ENCODE results near the gene PLEKHG3. TPM values are rescaled to one million over a fixed set of nuclear protein-coding genes. Genes with fewer than 3 reads are reported as not detected.

PLEKHG3 gene
- total RNA-seq, 1 experiment from 2014 or later: 59.3 TPM

GRCh38 chr14:64738281-64738804 lies 34.1 kb downstream of the PLEKHG3 start:
- H3K9me3 ChIP-seq (ENCODE audit: insufficient read depth, low read depth): no peaks in the 10 kb centered on the region
- no peaks in the 10 kb centered on the region for H3K4me1 ChIP-seq (replicated peaks; ENCODE audit: insufficient read depth)
- no peaks in the 10 kb centered on the region for H3K9me2 ChIP-seq (ENCODE audit: insufficient read depth)
- intact Hi-C loops (cut with micrococcal nuclease; ENCODE audit: unreplicated experiment): no loop called here
- H3K4me3 ChIP-seq: no peak overlapping the region
- H3K79me2 ChIP-seq (ENCODE audit: low read depth): no peaks in the 10 kb centered on the region
- H3F3A ChIP-seq (ENCODE audit: insufficient read depth, low read depth): no peaks in the 10 kb centered on the region
- BruUV-seq (replicated peaks): no TSS peak
- no peak for DNase-seq
- H3K27me3 ChIP-seq (ENCODE audit: insufficient read depth, low read depth): no peaks in the 10 kb centered on the region
- TF ChIP-seq EZH2 (IDR thresholded peaks at IDR 0.05; ENCODE audit: low read depth): no peak
- TF ChIP-seq, protein P1, sequence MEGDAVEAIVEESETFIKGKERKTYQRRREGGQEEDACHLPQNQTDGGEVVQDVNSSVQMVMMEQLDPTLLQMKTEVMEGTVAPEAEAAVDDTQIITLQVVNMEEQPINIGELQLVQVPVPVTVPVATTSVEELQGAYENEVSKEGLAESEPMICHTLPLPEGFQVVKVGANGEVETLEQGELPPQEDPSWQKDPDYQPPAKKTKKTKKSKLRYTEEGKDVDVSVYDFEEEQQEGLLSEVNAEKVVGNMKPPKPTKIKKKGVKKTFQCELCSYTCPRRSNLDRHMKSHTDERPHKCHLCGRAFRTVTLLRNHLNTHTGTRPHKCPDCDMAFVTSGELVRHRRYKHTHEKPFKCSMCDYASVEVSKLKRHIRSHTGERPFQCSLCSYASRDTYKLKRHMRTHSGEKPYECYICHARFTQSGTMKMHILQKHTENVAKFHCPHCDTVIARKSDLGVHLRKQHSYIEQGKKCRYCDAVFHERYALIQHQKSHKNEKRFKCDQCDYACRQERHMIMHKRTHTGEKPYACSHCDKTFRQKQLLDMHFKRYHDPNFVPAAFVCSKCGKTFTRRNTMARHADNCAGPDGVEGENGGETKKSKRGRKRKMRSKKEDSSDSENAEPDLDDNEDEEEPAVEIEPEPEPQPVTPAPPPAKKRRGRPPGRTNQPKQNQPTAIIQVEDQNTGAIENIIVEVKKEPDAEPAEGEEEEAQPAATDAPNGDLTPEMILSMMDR (conservative IDR thresholded peaks at IDR 0.05): no peak
- ChIA-PET CTCF (no interaction called here), POLR2A (ENCODE audit: unreplicated experiment) (no interaction called here)
- H3K27ac ChIP-seq: no peak overlapping the region
- no peak overlapping the region for H3K4me2 ChIP-seq
- peaks cover 13% of the 10 kb centered on the region; the same call in 1 of the 2 replicates for H3K36me3 ChIP-seq (ENCODE audit: low read depth)
- 0 out of 2 replicates have a peak, but pooled peaks cover 2% of the 10 kb centered on the region for H4K20me1 ChIP-seq (ENCODE audit: insufficient read depth)
- no peak overlapping the region for H2AFZ ChIP-seq

DNA sequence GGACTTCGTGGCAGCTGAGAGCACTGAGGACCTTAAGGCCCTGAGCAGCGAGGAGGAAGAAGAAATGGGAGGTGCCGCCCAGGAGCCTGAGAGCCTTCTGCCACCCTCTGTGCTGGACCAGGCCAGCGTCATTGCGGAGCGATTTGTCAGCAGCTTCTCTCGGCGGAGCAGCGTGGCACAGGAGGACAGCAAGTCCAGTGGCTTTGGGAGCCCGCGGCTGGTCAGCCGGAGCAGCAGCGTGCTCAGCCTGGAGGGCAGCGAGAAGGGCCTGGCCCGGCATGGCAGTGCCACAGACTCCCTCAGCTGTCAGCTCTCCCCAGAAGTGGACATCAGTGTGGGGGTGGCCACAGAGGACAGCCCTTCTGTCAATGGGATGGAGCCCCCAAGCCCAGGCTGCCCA lies 37.0 kb downstream of the PLEKHG3 start:
- peaks cover 13% of the 10 kb centered on the region; the same call in 1 of the 2 replicates for H3K36me3 ChIP-seq (ENCODE audit: low read depth)
- BruUV-seq (replicated peaks): no TSS peak

DNA sequence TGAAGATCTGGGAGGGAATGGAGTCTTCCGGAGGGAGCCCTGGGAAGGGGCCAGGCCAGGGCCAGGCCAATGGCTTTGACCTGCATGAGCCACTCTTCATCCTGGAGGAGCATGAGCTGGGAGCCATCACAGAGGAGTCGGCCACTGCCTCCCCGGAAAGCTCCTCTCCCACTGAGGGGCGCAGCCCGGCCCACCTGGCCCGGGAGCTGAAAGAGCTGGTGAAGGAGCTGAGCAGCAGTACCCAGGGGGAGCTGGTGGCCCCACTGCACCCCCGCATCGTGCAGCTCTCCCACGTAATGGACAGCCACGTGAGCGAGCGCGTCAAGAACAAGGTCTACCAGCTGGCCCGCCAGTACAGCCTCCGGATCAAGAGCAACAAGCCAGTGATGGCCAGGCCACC lies 37.7 kb downstream of the PLEKHG3 start:
- no peaks in the 10 kb centered on the region for H3K9me3 ChIP-seq (ENCODE audit: insufficient read depth, low read depth)
- H4K20me1 ChIP-seq (ENCODE audit: insufficient read depth): no peaks in the 10 kb centered on the region
- ChIA-PET CTCF (interaction anchor here (0.6 kb wide), 2 partner anchors 17 to 199 kb away, joined by 3 to 9 read pairs; no protein-coding TSS in a partner anchor), POLR2A (ENCODE audit: unreplicated experiment) (interaction anchor here (0.5 to 0.6 kb wide), 2 partner anchors 17 to 29 kb away, joined by 3 to 4 read pairs; no protein-coding TSS in a partner anchor)
- intact Hi-C loops (cut with micrococcal nuclease; ENCODE audit: unreplicated experiment): no loop called here
- peaks cover 13% of the 10 kb centered on the region; the same call in 1 of the 2 replicates for H3K36me3 ChIP-seq (ENCODE audit: low read depth)
- no peak overlapping the region for H2AFZ ChIP-seq
- H3F3A ChIP-seq (ENCODE audit: insufficient read depth, low read depth): no peaks in the 10 kb centered on the region
- no peak for DNase-seq
- TF ChIP-seq EZH2 (IDR thresholded peaks at IDR 0.05; ENCODE audit: low read depth): no peak
- TF ChIP-seq, protein P1 (conservative IDR thresholded peaks at IDR 0.05): no peak
- no peaks in the 10 kb centered on the region for H3K79me2 ChIP-seq (ENCODE audit: low read depth)
- no peaks in the 10 kb centered on the region for H3K4me1 ChIP-seq (replicated peaks; ENCODE audit: insufficient read depth)
- H3K27ac ChIP-seq: no peak overlapping the region
- H3K4me2 ChIP-seq: no peak overlapping the region
- H3K27me3 ChIP-seq (ENCODE audit: insufficient read depth, low read depth): no peaks in the 10 kb centered on the region
- H3K9me2 ChIP-seq (ENCODE audit: insufficient read depth): no peaks in the 10 kb centered on the region
- no TSS peak for BruUV-seq (replicated peaks)
- no peak overlapping the region for H3K4me3 ChIP-seq

More for the DNA sequence above, 37.0 kb downstream of the PLEKHG3 start:
- Histone ChIP-seq H3K27ac (no peak overlapping the region), H2AFZ (no peak overlapping the region), H3K9me2 (ENCODE audit: insufficient read depth) (no peaks in the 10 kb centered on the region), H3K4me2 (no peak overlapping the region), H3K4me1 (replicated peaks; ENCODE audit: insufficient read depth) (no peaks in the 10 kb centered on the region), H4K20me1 (ENCODE audit: insufficient read depth) (0 out of 2 replicates have a peak, but pooled peaks cover 2% of the 10 kb centered on the region), H3K9me3 (ENCODE audit: insufficient read depth, low read depth) (no peaks in the 10 kb centered on the region), H3K79me2 (ENCODE audit: low read depth) (no peaks in the 10 kb centered on the region), H3F3A (ENCODE audit: insufficient read depth, low read depth) (no peaks in the 10 kb centered on the region), H3K27me3 (ENCODE audit: insufficient read depth, low read depth) (no peaks in the 10 kb centered on the region), H3K4me3 (no peak overlapping the region)
- intact Hi-C loops (cut with micrococcal nuclease; ENCODE audit: unreplicated experiment): no loop called here
- ChIA-PET CTCF (no interaction called here), POLR2A (ENCODE audit: unreplicated experiment) (no interaction called here)
- TF ChIP-seq EZH2 (IDR thresholded peaks at IDR 0.05; ENCODE audit: low read depth): no peak
- TF ChIP-seq, protein P1 (conservative IDR thresholded peaks at IDR 0.05): no peak
- DNase-seq: no peak
